HG03439 (cell line): ENCODE data around the gene EPHA6.
"Not testable (repeated sequence)": the region's sequence is repeated elsewhere in the genome, so short reads cannot be mapped to it uniquely, and the experiment has no call there.

ENCODE experiments used
- ATAC-seq: cut with Tn5 transposase; IDR thresholded peaks from one replicate; pipeline ENCODE4 v1.9.1; 2021; ENCODE audit warnings: mild to moderate bottlenecking, moderate library complexity; ENCODE audit not compliant: unreplicated experiment

The EPHA6 gene

GRCh38 chr3:97010881-97011657 is 196.7 kb downstream of the EPHA6 start:
- no peak for ATAC-seq

GRCh38 chr3:97021778-97022177 is 207.4 kb downstream of the EPHA6 start:
- no peak for ATAC-seq

- not testable (repeated sequence) for ATAC-seq
Observed at GRCh38 chr3:97025612-97026011, 211.2 kb downstream of the EPHA6 start.

- ATAC-seq: no peak
Observed at GRCh38 chr3:97029972-97030371, 215.6 kb downstream of the EPHA6 start.

- no peak for ATAC-seq
Observed at GRCh38 chr3:97037294-97037943, 223.0 kb downstream of the EPHA6 start.

- no peak for ATAC-seq
Observed at GRCh38 chr3:97043411-97043810, 229.0 kb downstream of the EPHA6 start.

GRCh38 chr3:97057365-97057764 is 243.0 kb downstream of the EPHA6 start:
- ATAC-seq: no peak

GRCh38 chr3:97059168-97059567 is 244.8 kb downstream of the EPHA6 start:
- ATAC-seq: no peak

- no peak for ATAC-seq
Observed at GRCh38 chr3:97066531-97066930, 252.1 kb downstream of the EPHA6 start.

GRCh38 chr3:97070302-97070701 is 255.9 kb downstream of the EPHA6 start:
- ATAC-seq: no peak

GRCh38 chr3:97074546-97074945 is 260.2 kb downstream of the EPHA6 start:
- no peak for ATAC-seq

- no peak for ATAC-seq
Observed at GRCh38 chr3:97076673-97077072, 262.3 kb downstream of the EPHA6 start.

- no peak for ATAC-seq
Observed at GRCh38 chr3:97089621-97090020, 275.2 kb downstream of the EPHA6 start.

GRCh38 chr3:97102641-97103040 is 288.2 kb downstream of the EPHA6 start:
- ATAC-seq: no peak

GRCh38 chr3:97105989-97106651 is 291.7 kb downstream of the EPHA6 start:
- no peak for ATAC-seq

- no peak for ATAC-seq
Observed at GRCh38 chr3:97106652-97106989, 292.2 kb downstream of the EPHA6 start.

GRCh38 chr3:97108136-97108535 is 293.7 kb downstream of the EPHA6 start:
- ATAC-seq: no peak

GRCh38 chr3:97111244-97111643 is 296.9 kb downstream of the EPHA6 start:
- ATAC-seq: no peak

GRCh38 chr3:97121386-97121785 is 307.0 kb downstream of the EPHA6 start:
- ATAC-seq: no peak

- ATAC-seq: no peak
Observed at GRCh38 chr3:97125902-97126499, 311.6 kb downstream of the EPHA6 start.

- no peak for ATAC-seq
Observed at GRCh38 chr3:97131476-97131875, 317.1 kb downstream of the EPHA6 start.
